Esophagus (tissue), 2 donors: Measurements from ENCODE around the gene FLAD1. TPM values are rescaled to one million over a fixed set of nuclear protein-coding genes. Genes with fewer than 3 reads are reported as not detected.
A peak's percentile ranks its signal among the peaks of the same experiment; 100 is the strongest.
"Not testable (repeated sequence)": the region's sequence is repeated elsewhere in the genome, so short reads cannot be mapped to it uniquely, and the experiment has no call there.

Source experiments
- H3K27ac ChIP-seq, 2 donors: one replicate each; pipeline ENCODE4 v1.5.1; 2013; ENCODE audit warnings: low read depth in 2 of 2, mild to moderate bottlenecking in 2 of 2, inconsistent platforms in 1 of 2, low read length in 1 of 2, moderate library complexity in 1 of 2
- H3K27me3 ChIP-seq, 2 donors: one replicate each; pipeline ENCODE4 v1.6.1; 2013; ENCODE audit warnings: low read length in 2 of 2, control low read depth in 1 of 2, mild to moderate bottlenecking in 1 of 2; ENCODE audit not compliant: insufficient read depth in 2 of 2, control insufficient read depth in 1 of 2
- H3K36me3 ChIP-seq, 2 donors: one replicate each; pipeline ENCODE4 v1.6.1; 2013; ENCODE audit warnings: low read length in 1 of 2; ENCODE audit not compliant: control insufficient read depth in 2 of 2, insufficient read depth in 2 of 2
- H3K4me1 ChIP-seq, 2 donors: one replicate each; pipeline ENCODE4 v1.6.1; 2013; ENCODE audit warnings: low read length in 1 of 2; ENCODE audit not compliant: control insufficient read depth in 2 of 2, insufficient read depth in 2 of 2
- H3K4me3 ChIP-seq, 2 donors: one replicate each; pipeline ENCODE4 v1.5.1; 2013; ENCODE audit warnings: low read length in 2 of 2, mild to moderate bottlenecking in 2 of 2, low read depth in 1 of 2, moderate library complexity in 1 of 2
- H3K9me3 ChIP-seq, 2 donors: one replicate each; pipeline ENCODE4 v1.6.1; 2013; ENCODE audit warnings: mild to moderate bottlenecking in 2 of 2, low read depth in 1 of 2, low read length in 1 of 2, moderate library complexity in 1 of 2; ENCODE audit not compliant: control insufficient read depth in 2 of 2, insufficient read depth in 1 of 2
- WGBS, 2 donors: extraction: QIAGEN DNeasy Blood & Tissue Kit; methylation state at CpG; one replicate each; pipeline ENCODE4 v1.1.7; 2013; 5-methylcytosine and 5-hydroxymethylcytosine counted together
- polyA plus RNA-seq, 2 donors: library from polyadenylated mRNA; stranded (reverse); fragments of 200-250 nt; gene quantifications; one replicate each; pipeline ENCODE4 v1.2.3, GENCODE V29; 2013
- donor health status: healthy with polysubstance abuse.
- donor health status: Bipolar disorder and iron deficiency.

FLAD1 gene
- polyA plus RNA-seq, 2 donors = 27.1 TPM

- H3K4me1 ChIP-seq, H3K27ac ChIP-seq, H3K9me3 ChIP-seq, H3K36me3 ChIP-seq, H3K27me3 ChIP-seq, H3K4me3 ChIP-seq: not testable (repeated sequence)
- 59 to 62% methylated on average over 13 of the region's 13 CpGs for WGBS, 2 donors
Measured at GRCh38 chr1:154995301-154995983, 12.3 kb downstream of the FLAD1 start.

- 80 to 87% methylated on average over 15 of the region's 15 CpGs for WGBS, 2 donors
- H3K36me3 ChIP-seq = no peaks in the 10 kb centered on the region
- H3K9me3 ChIP-seq = no peaks in the 10 kb centered on the region
- H3K27me3 ChIP-seq = no peaks in the 10 kb centered on the region
- no peak overlapping the region for H3K4me3 ChIP-seq
- peaks cover 0 to 8% of the 10 kb centered on the region in 2 donors for H3K4me1 ChIP-seq
- no peak overlapping the region for H3K27ac ChIP-seq
Measured at GRCh38 chr1:154996966-154997701, 14.0 kb downstream of the FLAD1 start.

GRCh38 chr1:154998201-154998780 lies 15.1 kb downstream of the FLAD1 start:
- Histone ChIP-seq H3K27ac (no peak overlapping the region), H3K4me3 (no peak overlapping the region), H3K4me1 (peaks cover 0 to 8% of the 10 kb centered on the region in 2 donors), H3K36me3 (no peaks in the 10 kb centered on the region), H3K27me3 (no peaks in the 10 kb centered on the region), H3K9me3 (no peaks in the 10 kb centered on the region)
- 75 to 81% methylated on average over 15 to 16 of the region's 16 CpGs for WGBS, 2 donors

DNA sequence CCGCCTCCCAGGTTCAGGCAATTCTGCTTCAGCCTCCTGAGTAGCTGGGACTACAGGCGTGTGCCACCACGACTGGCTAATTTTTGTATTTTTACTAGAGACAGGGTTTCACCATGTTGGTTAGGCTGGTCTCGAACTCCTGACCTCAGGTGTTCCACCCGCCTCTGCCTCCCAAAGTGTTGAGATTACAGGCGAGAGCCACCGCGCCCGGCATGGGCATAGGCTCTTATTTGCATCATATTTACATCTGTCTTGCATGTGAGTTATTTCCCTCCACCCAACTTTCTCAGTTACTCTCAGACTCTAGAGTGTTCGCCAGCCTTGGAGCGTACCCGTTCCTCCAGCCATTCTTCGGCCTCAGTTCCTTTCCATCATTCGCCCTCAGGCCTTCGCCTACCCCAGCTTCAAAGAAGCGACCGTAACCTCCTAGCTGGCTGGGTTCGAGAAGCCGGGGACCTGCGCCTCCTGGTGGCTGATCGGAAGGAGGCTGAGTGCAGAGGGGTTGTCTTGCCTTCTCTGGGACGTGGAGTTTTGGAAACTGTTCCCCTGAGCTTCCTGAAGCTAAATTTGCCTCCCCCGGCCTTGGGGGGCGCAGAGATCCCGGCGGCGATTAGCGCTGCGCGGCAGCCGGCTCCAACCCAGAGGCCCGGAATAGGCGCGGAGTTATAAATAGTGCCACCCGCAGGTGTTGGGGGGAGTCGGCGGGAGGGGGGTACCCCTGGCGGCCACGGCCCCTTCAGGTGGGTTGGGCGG lies 15.8 kb downstream of the FLAD1 start:
- peak overlapping the region; percentile 26 to 95 for H3K4me3 ChIP-seq
- 11 to 12% methylated on average over 35 to 40 of the region's 40 CpGs for WGBS, 2 donors
- no peaks in the 10 kb centered on the region for H3K9me3 ChIP-seq
- H3K27ac ChIP-seq = peak overlapping the region; percentile 97 to 98
- H3K27me3 ChIP-seq = no peaks in the 10 kb centered on the region
- no peaks in the 10 kb centered on the region for H3K36me3 ChIP-seq
- peaks cover 0 to 8% of the 10 kb centered on the region in 2 donors for H3K4me1 ChIP-seq

DNA sequence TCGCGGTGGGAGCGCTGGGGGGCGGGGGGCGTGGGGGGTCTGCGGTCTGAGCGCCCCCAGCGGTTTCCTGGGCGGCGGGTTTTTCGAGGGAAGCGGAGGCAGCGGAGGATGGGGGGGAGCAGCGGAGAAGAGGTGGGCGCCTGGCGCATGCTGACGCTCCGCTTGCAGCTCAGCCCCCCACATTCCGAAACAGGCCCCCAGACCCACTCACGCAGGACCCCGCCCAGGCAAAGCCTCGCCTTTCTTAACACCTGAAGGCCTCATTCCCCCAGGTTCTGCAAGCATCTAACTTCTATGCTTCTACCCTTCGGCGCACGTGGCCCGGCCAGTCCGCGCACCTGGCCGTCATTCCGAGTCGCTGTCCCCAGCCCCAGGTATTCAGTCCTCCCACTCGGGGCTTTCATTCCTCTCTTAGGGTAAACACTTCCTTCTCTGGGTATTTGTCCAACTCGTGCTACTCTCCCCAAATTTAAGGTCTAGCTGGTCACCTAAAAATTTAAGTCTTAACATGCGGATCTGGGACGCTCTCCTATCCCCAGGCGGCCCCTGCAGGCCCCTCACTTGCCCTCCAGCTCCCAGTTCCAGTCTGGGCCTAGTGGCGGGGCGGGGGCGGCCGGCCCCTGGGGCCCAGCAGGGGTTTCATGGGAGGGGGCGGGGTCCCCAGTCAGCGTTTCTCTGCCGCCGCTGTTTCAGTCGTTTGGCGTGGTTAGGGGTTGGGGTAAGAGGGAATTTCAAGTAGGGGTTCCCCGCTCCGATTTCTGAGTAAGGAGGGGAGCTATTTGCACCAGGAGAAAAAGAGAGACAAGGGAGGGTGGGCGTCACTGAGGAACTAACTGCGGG lies 16.6 kb downstream of the FLAD1 start:
- 2% methylated on average over 46 to 50 of the region's 50 CpGs for WGBS, 2 donors
- Histone ChIP-seq H3K36me3 (no peaks in the 10 kb centered on the region), H3K9me3 (no peaks in the 10 kb centered on the region), H3K4me1 (peaks cover 6 to 8% of the 10 kb centered on the region in 2 donors), H3K27me3 (no peaks in the 10 kb centered on the region), H3K4me3 (peak overlapping the region; percentile 61 to 95), H3K27ac (peak overlapping the region; percentile 97 to 98)

DNA sequence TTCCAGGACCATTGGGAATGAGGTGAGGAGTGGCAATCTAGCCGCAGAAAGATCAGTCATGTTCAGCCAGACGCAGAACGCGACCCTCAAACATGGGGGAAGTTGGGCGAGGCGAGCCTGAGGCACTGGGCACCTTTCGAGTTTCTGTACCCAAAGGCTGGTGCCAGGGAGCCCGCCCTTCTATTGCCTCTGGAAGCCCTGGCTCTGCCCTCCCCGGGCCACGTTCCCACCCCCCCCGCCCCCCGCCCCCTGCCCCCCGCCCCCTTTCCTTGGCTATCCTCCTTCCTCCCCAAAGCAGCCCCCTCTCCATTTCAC lies 17.2 kb downstream of the FLAD1 start:
- Histone ChIP-seq H3K4me3 (peak overlapping the region; percentile 61 to 95), H3K9me3 (no peaks in the 10 kb centered on the region), H3K4me1 (peaks cover 8 to 10% of the 10 kb centered on the region in 2 donors), H3K27ac (peak overlapping the region; percentile 97 to 98), H3K36me3 (no peaks in the 10 kb centered on the region), H3K27me3 (no peaks in the 10 kb centered on the region)
- WGBS, 2 donors = 0% methylated on average over 8 to 10 of the region's 13 CpGs

DNA sequence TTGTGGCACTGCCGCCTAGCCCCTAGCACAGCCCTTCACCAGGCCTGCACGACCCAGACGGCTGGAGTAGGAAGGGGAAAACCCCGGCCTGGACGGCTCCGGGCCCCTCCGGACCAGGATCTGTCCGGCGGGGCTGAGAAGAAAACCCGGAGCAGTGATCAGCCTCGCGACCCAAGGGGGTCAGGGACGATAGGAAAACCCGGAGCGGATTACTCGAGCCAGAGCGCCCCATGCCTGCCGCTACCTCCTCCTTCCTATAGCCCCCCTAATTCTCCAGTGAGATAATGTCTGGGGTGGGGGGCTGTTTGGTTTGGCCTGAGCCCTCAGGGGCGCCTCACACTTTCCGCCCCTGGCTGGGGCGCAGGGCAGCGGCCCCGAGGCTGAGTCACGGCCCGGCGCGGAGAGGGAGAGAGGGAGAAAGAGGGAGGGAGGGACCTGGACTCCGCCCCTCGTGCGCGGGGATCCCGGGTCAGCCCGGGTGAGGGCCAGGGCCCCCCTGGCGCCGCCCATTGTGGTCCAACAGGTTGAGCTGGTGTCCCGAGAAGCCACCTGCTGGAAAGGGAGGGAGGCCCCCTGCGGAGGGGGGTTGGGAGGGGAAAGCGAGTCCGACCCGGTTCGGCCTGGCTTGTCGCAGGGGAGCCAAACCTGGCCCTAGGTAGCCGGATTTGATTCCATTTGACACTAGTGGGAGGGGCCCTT lies 17.7 kb downstream of the FLAD1 start:
- Histone ChIP-seq H3K36me3 (no peaks in the 10 kb centered on the region), H3K27me3 (no peaks in the 10 kb centered on the region), H3K4me3 (peak overlapping the region; percentile 61 to 95), H3K9me3 (no peaks in the 10 kb centered on the region), H3K27ac (peak overlapping the region; percentile 97 to 98), H3K4me1 (peaks cover 8 to 14% of the 10 kb centered on the region in 2 donors)
- WGBS, 2 donors = 0 to 1% methylated on average over 42 to 43 of the region's 43 CpGs

- Histone ChIP-seq H3K4me1 (peaks cover 8 to 19% of the 10 kb centered on the region in 2 donors), H3K27me3 (no peaks in the 10 kb centered on the region), H3K4me3 (peak overlapping the region; percentile 61 to 95), H3K9me3 (no peaks in the 10 kb centered on the region), H3K27ac (peak overlapping the region; percentile 97 to 98), H3K36me3 (no peaks in the 10 kb centered on the region)
- 0 to 1% methylated on average over 11 of the region's 11 CpGs for WGBS, 2 donors
Measured at GRCh38 chr1:155001425-155001674, 18.2 kb downstream of the FLAD1 start.
